ENCODE results near the gene MAN1C1. TPM values are rescaled to one million over a fixed set of nuclear protein-coding genes. Genes with fewer than 3 reads are reported as not detected.

The MAN1C1 gene
- total and polyA plus RNA-seq, 9 of the 15 experiments (the other 6 are each of a cell fraction or from before 2014, with no cell fraction given), result 0.04 to 0.44 (median 0.10) TPM; not detected in 3

DNA sequence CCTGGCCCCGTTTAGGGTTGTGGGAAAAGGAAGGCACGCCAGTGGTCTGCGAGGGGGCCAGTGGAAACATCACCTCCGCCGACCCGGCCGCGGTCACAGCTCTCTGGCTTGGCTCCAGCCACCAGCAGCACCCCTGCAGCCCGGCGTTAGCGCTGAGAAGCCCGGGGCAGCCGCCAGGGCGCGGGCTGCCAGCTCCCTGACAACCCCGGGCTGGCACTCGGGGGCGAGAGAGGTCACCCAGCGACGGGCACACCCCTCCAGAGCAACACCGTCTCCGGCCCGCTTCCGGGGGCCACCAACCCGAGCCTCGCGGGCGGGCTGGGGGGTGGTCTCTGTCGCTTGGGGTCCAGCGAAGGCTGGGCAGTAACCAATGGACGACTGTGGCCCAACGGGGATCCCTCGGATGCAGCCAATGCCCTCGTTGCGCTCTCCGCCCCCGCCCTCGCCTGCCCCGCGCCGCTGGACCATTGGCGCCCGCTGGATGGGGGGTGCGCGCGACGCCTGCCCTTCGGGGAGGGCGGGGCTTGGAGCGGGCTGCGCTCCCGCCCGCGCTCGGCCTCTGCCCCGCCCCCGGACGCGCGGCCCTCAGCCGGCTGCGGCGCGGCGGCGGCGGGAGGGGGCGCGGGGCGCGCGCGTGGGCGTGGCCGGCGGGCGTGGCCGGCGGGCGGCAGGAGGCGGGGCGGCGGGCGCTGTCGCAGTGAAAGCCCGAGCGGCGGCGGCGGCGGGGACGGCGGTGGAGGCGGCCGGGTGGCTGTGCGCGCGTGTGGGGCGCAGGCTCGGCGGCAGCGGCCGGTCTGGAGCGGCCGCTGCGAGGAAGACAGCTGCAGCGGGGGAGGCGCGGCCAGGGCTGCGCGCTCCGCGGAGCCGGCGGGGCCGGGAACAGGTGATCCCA, at the start of gene MAN1C1 (continued):
- TF ChIP-seq, protein P1, sequence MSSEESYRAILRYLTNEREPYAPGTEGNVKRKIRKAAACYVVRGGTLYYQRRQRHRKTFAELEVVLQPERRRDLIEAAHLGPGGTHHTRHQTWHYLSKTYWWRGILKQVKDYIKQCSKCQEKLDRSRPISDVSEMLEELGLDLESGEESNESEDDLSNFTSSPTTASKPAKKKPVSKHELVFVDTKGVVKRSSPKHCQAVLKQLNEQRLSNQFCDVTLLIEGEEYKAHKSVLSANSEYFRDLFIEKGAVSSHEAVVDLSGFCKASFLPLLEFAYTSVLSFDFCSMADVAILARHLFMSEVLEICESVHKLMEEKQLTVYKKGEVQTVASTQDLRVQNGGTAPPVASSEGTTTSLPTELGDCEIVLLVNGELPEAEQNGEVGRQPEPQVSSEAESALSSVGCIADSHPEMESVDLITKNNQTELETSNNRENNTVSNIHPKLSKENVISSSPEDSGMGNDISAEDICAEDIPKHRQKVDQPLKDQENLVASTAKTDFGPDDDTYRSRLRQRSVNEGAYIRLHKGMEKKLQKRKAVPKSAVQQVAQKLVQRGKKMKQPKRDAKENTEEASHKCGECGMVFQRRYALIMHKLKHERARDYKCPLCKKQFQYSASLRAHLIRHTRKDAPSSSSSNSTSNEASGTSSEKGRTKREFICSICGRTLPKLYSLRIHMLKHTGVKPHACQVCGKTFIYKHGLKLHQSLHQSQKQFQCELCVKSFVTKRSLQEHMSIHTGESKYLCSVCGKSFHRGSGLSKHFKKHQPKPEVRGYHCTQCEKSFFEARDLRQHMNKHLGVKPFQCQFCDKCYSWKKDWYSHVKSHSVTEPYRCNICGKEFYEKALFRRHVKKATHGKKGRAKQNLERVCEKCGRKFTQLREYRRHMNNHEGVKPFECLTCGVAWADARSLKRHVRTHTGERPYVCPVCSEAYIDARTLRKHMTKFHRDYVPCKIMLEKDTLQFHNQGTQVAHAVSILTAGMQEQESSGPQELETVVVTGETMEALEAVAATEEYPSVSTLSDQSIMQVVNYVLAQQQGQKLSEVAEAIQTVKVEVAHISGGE (CRISPR knock-in tag; IDR thresholded peaks at IDR 0.05), result 0 out of 6 replicates have a peak, but pooled peaks of 1 of the 3 experiments have one; percentile 35
- TF ChIP-seq, protein P2, sequence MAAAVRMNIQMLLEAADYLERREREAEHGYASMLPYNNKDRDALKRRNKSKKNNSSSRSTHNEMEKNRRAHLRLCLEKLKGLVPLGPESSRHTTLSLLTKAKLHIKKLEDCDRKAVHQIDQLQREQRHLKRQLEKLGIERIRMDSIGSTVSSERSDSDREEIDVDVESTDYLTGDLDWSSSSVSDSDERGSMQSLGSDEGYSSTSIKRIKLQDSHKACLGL (CRISPR knock-in tag; IDR thresholded peaks at IDR 0.05; ENCODE audit: borderline replicate concordance, poor library complexity, severe bottlenecking), result no peak
- TF ChIP-seq CHD1 (IDR thresholded peaks at IDR 0.05; ENCODE audit: low read length) (no peak), CREM (IDR thresholded peaks at IDR 0.05; ENCODE audit: low read depth) (peak; percentile 6; the same call in 1 of the 2 replicates), ZC3H8 (IDR thresholded peaks at IDR 0.05) (no peak), ZNF212 (CRISPR knock-in tag; IDR thresholded peaks at IDR 0.05) (no peak), RAD21 (CRISPR knock-in tag; conservative IDR thresholded peaks at IDR 0.05 in 1 of 2, IDR thresholded peaks at IDR 0.05 in 1 of 2) (no peak), SMARCA4 (IDR thresholded peaks at IDR 0.05) (no peak), HNRNPL (IDR thresholded peaks at IDR 0.05; ENCODE audit: low read depth, low read length) (peak; percentile 86), ZNF699 (CRISPR knock-in tag; IDR thresholded peaks at IDR 0.05; ENCODE audit: insufficient replicate concordance) (no peak), NBN (IDR thresholded peaks at IDR 0.05; ENCODE audit: low read depth) (no peak), MEF2A (IDR thresholded peaks at IDR 0.05; ENCODE audit: control insufficient read depth, low read depth, low read length) (no peak), PML (IDR thresholded peaks at IDR 0.05; ENCODE audit: low read length) (no peak), CAMTA2 (CRISPR knock-in tag; conservative IDR thresholded peaks at IDR 0.05) (no peak), IRF2 (CRISPR knock-in tag; IDR thresholded peaks at IDR 0.05) (no peak), BRCA1 (IDR thresholded peaks at IDR 0.05) (no peak), BRCA1 (CRISPR knock-in tag; IDR thresholded peaks at IDR 0.05) (no peak)
- TF ChIP-seq, protein P3, sequence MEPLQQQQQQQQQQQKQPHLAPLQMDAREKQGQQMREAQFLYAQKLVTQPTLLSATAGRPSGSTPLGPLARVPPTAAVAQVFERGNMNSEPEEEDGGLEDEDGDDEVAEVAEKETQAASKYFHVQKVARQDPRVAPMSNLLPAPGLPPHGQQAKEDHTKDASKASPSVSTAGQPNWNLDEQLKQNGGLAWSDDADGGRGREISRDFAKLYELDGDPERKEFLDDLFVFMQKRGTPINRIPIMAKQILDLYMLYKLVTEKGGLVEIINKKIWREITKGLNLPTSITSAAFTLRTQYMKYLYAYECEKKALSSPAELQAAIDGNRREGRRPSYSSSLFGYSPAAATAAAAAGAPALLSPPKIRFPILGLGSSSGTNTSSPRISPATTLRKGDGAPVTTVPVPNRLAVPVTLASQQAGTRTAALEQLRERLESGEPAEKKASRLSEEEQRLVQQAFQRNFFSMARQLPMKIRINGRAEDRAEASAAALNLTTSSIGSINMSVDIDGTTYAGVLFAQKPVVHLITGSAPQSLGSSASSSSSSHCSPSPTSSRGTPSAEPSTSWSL (CRISPR knock-in tag; IDR thresholded peaks at IDR 0.05; ENCODE audit: borderline replicate concordance), result no peak
- TF ChIP-seq, protein P4, sequence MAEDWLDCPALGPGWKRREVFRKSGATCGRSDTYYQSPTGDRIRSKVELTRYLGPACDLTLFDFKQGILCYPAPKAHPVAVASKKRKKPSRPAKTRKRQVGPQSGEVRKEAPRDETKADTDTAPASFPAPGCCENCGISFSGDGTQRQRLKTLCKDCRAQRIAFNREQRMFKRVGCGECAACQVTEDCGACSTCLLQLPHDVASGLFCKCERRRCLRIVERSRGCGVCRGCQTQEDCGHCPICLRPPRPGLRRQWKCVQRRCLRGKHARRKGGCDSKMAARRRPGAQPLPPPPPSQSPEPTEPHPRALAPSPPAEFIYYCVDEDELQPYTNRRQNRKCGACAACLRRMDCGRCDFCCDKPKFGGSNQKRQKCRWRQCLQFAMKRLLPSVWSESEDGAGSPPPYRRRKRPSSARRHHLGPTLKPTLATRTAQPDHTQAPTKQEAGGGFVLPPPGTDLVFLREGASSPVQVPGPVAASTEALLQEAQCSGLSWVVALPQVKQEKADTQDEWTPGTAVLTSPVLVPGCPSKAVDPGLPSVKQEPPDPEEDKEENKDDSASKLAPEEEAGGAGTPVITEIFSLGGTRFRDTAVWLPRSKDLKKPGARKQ (CRISPR knock-in tag; IDR thresholded peaks at IDR 0.05), result no peak
